GM18519 (cell line): ENCODE data around the gene RPL13.
"Not testable (repeated sequence)": the region's sequence is repeated elsewhere in the genome, so short reads cannot be mapped to it uniquely, and the experiment has no call there.

Experiments used
- ATAC-seq: cut with Tn5 transposase; IDR thresholded peaks from one replicate; pipeline ENCODE4 v1.9.1; 2021; ENCODE audit warnings: mild to moderate bottlenecking, moderate library complexity; ENCODE audit not compliant: unreplicated experiment, low FRiP score

RPL13 gene

DNA sequence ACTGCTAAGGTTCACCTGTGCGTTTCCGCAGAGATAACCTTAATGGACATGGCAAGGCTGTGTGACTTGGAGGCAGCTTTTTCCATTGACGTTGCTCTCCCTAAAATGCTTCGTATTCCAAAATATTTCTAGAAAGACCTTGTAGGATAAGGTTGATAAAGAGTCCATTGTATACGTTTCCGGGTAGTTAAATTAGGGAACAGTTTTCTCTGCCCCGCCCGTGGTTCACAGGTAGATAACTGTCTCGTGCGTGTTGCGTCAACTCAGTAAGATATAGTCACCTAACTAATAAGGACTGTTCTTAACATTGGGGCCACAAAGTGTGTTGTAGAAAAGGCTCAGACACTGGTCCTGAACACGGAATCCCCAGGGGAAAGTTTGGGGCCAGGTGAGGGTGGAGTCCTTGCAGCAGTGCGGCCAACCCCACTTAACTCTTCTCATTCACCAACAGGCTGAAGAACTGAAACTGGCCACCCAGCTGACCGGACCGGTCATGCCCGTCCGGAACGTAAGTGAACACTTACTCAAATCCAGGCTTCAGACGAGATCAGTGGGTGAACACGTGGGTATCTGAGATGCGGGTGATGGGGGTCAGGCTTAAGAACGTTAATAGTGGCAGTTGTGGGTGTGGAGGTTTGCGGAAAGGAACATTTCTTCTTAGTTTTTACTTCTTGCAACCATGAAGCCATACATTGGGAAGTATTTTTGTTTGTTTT lies 1.6 kb downstream of the RPL13 start:
- ATAC-seq: no peak

DNA sequence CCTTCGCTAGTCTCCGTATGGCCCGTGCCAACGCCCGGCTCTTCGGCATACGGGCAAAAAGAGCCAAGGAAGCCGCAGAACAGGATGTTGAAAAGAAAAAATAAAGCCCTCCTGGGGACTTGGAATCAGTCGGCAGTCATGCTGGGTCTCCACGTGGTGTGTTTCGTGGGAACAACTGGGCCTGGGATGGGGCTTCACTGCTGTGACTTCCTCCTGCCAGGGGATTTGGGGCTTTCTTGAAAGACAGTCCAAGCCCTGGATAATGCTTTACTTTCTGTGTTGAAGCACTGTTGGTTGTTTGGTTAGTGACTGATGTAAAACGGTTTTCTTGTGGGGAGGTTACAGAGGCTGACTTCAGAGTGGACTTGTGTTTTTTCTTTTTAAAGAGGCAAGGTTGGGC lies 2.5 kb downstream of the RPL13 start:
- no peak for ATAC-seq

DNA sequence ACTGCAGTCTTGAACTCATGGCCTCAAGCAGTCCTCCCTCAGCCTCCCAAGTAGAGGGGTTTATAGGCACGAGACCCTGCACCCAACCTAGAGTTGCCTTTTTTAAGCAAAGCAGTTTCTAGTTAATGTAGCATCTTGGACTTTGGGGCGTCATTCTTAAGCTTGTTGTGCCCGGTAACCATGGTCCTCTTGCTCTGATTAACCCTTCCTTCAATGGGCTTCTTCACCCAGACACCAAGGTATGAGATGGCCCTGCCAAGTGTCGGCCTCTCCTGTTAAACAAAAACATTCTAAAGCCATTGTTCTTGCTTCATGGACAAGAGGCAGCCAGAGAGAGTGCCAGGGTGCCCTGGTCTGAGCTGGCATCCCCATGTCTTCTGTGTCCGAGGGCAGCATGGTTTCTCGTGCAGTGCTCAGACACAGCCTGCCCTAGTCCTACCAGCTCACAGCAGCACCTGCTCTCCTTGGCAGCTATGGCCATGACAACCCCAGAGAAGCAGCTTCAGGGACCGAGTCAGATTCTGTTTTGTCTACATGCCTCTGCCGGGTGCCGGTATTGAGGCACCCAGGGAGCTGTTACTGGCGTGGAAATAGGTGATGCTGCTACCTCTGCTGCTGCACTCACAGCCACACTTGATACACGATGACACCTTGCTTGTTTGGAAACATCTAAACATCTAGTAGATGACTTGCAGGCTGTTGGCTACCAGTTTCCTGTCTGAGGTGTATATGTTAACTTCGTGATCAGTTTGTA lies 3.3 kb downstream of the RPL13 start:
- ATAC-seq: no peak

DNA sequence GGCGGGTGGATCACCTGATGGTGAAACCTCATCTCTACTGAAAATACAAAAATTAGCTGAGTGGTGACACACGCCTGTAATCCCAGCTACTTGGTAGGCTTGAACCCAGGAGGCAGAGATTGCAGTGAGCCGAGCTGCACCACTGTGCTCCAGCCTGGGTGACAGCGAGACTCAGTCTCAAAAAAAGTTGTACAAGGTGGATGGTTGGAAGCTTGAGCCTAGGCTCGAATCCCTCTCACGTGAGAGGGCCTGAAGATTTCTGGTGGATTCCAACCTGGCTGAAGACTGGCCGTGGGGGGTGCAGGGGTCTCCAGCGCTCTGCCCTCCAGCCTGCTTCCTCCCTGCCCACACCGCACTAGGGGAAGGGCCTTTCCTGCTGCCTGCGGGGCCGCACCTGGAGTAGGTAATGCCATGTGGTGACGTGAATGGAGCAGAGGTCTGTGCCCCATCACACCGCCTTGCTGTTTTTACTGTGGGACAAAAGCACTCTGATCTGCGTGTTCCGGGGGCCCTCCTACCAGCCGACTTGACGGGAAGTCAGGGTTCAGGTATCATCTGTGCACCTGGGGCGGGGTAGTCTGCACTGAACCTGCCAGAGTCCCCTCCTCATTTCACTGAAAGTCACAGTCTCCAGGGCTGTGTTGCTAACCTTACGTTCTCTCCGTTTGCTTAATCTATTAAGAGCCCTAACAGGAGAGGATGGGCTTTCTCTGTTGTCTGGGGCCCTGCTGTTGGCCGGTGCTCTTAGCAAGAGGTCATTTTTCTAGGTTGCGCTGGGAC lies 4.2 kb downstream of the RPL13 start:
- ATAC-seq: no peak

DNA sequence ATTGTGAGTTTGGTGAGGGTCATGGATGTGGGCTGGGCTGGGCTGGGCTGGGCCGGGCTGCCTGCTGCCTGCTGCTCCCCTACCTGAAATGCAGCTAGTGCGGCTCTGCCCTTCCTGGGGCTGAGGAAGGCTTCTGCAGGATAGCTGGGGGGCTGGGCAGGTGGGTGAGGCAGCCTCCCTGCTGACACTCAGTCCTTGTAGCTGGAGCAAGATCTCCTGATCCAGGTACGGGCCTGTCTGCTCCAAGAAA lies 4.7 kb downstream of the RPL13 start:
- ATAC-seq: no peak

DNA sequence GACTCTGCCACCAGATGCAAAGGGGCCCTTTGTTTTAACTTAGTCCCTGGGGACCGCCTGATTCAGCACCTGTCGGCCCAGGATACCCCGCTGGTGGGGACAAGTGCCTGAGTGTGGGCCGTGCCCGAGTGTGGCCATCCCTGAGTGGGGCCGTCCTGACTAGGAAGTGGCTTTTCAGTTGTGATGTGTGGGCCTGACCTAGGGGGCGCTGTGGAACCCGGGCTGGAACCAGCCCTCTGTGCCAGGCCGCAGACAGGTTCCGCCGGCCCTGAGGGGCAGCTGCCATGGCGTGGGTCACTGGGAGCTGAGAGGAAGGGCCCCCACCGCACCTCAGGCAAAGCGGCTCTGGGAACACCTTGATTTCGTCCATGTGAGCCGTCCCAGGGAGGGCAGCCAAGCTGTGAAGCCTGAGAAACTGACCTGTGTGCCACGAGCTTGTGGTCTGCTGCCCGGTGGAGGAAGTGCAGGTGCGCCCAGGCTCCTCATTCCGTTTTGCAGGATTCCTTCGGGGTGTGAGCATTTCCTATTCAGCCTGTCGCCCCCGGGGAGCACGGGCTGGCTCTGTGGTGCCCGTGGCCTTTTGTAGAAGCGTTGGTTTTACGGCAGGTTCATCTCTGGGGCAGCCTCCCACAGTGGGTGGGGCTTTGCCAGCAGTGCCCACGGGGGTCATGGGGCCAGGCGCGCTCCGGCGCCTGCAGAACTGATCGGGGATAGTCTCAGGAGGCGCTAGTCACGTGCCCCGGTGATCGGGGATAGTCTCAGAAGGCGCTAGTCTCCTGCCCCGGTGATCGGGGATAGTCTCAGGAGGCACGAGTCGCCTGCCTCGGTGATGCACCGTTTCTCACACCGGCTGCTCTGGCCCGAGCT lies 5.3 kb downstream of the RPL13 start:
- ATAC-seq: no peak

DNA sequence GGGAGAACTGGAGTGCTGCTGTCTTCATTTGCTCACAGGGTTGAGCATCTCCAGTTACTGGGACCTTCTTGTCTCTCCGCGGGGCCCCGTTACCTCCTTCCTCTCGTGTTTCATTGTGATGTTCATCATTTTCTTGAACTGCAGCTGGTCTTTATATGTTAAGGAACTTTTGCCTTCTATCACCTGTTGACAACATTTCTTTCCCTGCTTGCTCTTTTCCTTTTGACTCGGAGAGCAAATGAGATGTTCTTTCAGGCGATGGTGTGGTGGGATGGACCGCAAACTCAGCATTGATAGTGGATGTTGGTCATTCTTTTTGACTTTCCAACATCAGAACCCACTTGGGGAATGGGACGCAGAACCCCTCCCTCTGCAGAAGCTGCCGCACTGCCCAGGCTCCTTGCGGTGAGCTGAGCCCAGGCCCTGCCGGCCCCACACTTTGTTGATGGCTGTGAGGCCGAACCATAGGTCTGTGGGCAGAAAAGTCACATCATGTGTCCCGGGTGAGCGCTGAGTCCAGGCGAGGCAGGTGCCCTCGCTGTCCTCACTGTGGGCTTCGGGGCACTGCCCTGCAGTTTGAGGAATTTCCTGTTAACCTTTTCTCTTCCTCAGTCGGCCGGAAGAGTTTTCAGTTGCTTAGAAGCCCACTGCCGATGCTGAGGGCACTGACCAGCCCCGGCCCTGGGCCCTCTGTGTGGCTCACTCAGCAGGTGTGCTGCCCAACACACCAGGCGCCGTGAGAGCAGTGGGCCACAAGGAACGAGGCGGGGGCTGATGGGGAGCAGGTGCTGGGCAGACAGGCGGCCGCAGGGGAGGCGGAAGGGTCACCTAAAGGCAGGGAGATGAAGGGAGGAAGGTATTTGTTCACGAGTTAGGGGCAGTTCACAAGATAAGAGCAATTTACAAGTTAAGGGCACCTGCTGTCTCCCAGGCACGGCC lies 7.4 kb downstream of the RPL13 start:
- no peak for ATAC-seq

DNA sequence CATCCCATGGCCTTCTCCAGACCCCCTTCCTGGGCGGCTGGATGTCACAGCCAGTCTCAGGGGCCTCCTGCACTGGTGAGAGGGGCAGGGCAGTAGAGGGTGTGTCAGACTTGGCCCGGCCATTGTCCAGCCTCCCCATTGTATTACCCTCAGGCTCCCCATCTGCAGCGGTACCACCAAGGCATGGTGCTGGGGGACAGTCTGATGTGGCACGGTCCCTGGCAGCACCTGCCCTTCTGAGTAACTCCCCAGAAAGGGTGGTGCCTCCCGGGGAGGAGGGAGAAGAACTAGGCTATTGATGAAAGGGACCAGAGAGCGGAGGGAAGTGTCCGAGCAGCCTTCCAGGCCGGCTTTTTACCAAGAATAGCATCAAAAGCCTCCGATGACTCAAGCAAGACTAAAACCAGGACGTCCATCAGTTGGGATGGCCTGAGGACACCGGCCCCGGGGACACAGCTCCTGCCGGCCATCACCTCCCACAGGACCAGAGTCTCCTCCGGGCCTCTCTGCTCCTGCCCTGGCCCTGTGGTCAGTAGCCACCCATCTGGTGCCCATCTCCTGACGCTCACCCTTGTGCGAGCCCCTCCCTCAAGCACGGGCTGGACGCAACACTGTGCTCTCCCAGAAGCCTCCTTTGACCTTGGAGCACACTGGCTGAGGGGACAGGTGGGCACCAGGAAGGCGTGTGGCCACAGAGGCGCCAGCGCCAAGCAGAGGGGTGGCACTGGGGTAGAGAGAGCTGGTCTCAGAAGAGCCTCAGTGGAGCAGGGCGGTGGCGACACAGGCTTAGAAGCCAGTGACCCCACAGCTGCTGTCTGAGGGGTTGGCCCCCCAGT lies 9.2 kb downstream of the RPL13 start:
- ATAC-seq: no peak

DNA sequence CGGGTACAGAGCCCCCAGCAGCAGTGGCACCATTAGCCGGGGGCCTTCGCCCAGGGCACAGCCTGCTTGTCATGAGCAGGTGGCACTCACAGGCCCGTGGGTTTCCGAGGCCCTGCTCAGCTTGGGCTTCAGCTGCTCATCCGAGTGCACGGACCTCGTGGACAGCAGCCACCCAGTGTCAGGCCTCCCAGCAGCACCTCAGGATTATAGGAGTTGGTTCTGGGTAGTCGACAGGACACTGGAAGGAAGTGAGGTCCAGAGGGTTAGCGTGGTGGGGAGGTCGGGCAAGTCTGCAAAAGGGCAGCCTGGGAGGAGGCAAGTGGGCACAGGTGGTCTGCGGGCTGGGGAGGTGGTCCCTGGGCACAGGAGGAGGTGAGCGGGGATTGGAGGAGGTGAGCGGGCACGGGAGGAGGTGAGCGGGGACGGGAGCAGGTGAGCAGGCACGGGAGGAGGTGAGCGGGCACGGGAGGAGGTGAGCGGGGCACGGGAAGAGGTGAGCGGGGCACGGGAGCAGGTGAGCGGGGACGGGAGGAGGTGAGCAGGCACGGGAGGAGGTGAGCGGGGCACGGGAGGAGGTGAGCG lies 10.0 kb downstream of the RPL13 start:
- ATAC-seq: no peak

DNA sequence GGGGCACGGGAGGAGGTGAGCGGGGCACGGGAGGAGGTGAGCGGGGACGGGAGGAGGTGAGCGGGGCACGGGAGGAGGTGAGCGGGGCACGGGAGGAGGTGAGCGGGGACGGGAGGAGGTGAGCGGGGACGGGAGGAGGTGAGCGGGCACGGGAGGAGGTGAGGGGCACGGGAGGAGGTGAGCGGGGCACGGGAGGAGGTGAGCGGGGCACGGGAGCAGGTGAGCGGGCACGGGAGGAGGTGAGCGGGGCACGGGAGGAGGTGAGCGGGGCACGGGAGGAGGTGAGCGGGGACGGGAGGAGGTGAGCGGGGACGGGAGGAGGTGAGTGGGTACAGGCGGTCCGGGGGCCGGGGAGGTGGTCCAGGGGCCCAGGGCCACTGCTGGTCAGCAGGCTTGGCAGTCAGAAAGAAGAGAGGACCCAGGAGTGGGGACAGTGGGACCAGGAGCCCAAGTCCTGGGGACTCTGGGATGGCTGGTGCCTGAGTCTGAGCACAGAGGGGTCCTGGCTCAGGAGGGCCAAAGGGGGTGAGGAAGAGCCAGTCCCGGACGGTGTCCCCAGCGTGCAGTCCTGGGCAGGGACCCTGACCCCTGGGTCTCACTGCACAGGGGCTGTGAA lies 10.6 kb downstream of the RPL13 start:
- not testable (repeated sequence) for ATAC-seq

DNA sequence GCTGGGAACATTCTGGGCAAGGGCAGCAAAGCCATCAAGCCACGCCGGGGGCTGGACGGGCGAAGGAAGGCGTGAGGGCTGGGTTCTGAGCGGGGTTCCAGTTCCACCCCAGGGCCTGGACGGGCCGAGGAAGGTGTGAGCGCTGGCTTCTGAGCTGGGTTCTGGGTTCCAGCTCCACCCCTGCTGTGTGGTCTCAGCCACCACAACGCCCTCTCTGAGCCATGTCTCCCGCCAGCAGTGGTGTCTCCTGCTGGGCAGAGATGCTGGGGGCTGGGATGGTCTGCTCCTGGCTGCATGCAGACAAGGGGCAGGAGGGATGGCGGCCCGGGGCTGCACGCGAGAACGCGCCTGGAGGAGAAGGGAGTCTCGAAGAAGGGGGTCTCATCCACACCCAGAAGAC lies 11.2 kb downstream of the RPL13 start:
- no peak for ATAC-seq

DNA sequence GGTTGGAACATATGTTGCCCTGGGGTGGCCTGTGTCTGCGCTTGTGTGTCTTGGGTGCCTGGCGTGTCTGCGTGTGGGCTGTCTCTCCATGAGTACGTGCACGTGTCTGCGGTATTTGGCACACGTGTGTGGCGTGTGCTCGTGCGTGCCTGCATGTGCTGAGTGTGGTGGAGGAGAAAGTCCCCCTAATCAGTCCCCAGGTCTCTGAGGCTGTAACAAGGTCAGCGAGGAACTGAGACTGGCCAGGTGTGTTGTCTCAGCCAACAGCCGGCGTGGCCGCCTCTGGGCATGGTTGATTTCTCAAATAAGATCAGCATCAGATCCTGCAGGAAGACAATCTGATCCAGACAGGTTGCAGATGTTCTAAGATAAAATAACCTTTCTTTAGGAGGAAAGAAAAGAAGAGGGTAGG lies 11.6 kb downstream of the RPL13 start:
- ATAC-seq: no peak

DNA sequence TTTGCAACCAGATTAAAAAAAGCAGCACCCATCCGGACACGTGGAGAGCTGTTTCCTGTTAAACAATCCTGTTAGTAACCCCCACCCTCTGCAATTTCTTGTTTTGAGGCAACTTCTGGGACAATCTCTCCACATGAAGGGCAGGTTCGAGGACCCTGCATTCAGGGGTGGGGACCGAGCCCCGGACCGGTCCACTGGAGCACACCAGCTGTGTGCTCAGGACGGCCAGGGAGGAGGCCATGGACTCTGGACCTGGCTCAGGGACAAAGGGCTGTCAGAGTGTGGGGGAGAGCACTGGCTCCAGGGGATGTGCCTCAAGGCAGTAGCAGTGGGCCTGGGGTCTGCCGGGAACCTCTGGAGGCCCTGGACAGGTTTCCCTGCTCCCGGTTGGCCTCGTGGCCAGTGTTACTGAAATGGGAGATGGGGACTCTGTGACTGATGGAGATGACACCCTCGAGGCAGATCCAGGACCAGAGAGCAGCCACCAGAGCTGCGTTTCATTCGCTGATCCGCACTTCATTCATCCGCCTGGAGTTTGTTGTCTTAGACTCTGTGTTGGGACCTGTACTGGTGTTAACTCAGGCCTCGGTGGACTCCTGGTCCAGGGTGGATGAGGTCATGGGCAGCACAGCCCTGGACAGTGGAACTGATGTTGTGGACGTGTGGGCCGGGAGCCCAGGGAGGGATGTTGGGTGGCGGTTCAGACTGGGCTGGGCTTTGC lies 12.2 kb downstream of the RPL13 start:
- no peak for ATAC-seq

DNA sequence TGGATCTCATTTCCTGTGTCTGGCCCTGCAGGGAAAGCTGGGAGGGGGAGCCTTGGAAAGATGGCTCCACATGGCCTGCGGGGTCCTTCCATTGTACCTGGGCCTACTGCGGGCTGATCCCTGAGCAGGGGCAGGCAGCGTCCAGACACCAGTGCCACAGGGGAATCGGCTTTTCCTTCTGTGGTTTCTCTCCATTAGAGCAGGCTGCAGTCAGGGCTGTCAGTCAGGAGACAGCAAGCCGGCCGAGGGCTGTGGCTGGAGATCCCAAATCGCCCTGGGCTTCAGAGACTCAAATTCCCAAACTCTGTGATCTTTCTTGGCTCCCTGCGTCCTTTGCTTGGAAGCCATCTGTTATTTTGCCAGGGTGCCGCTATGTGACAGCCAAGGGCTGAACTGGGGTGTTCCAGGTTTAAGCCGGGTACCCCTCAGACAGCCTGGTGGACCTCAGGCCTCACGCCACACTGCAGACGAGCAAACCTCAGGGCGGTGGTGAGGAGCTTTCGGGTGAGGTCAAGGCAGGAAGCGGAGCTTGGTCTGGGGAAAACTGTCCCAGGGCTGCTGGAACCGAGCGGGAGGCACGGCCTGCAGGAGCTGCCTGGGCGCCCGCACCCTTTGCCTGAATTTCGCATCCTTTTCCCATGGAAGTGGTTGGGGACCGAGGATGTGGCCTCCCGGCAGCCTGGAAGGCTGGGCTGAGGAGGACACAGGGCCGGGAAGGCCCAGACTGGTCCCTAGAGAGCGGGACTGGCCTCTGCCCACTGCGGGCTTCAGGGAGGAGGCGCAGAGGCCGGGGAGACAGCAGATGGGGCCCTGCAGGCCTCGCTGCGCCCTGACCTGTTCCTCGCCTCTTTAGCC lies 13.6 kb downstream of the RPL13 start:
- no peak for ATAC-seq

DNA sequence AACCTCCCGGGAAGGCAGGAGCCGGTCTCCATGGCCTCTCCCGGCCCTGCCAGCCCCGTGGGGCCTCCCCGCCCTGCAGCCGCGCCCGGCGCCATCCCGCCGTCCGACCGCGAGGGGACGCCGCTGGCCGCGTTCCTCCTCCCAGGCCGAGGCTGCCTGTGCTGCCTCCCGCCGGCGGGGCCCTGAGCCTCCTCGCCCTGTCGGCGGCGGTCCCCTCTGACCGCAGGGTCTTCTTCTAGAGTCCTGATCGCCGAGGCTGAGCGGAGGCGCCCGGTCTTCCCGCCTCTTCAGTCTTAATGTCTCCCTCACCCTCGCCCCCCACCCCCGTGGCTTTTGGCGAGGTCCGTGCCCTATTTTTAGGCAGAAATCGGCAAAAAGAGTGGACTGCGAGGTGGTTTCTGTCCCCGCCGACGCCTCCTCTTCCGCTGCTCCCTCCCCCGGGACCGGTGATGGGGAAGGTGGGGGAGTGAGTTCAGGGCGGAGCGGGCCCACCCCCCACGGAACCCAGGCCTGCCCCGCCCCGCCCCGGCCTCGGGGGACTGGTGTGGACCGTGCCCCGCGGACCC lies 14.3 kb downstream of the RPL13 start:
- ATAC-seq: no peak
